ENCODE data around the gene ETS2.
A peak's percentile ranks its signal among the peaks of the same experiment; 100 is the strongest.
"Not testable (repeated sequence)": the region's sequence is repeated elsewhere in the genome, so short reads cannot be mapped to it uniquely, and the experiment has no call there.

ETS2 gene

GRCh38 chr21:38819051-38819718 is 13.5 kb downstream of the ETS2 start:
- no peak for DNase-seq

GRCh38 chr21:38819719-38820159 is 14.0 kb downstream of the ETS2 start:
- no peak for DNase-seq

GRCh38 chr21:38820471-38821239 is 14.9 kb downstream of the ETS2 start:
- DNase-seq, result no peak

GRCh38 chr21:38821248-38821647 is 15.5 kb downstream of the ETS2 start:
- no peak for DNase-seq

GRCh38 chr21:38821959-38822682 is 16.4 kb downstream of the ETS2 start:
- no peak for DNase-seq

- DNase-seq, result no peak
Observed at GRCh38 chr21:38822778-38823238, 17.1 kb downstream of the ETS2 start.

GRCh38 chr21:38823737-38824123 is 18.0 kb downstream of the ETS2 start:
- no peak for DNase-seq

- no peak for DNase-seq
Observed at GRCh38 chr21:38824124-38824822, 18.5 kb downstream of the ETS2 start.

GRCh38 chr21:38825269-38825668 is 19.5 kb downstream of the ETS2 start:
- no peak for DNase-seq

- DNase-seq, result no peak
Observed at GRCh38 chr21:38825921-38826320, 20.2 kb downstream of the ETS2 start.

GRCh38 chr21:38828111-38828510 is 22.4 kb downstream of the ETS2 start:
- not testable (repeated sequence) for DNase-seq

- DNase-seq, result no peak
Observed at GRCh38 chr21:38830671-38831525, 25.2 kb downstream of the ETS2 start.

- peak; percentile 73 for DNase-seq
Observed at GRCh38 chr21:38831526-38832467, 26.1 kb downstream of the ETS2 start.

GRCh38 chr21:38832664-38833063 is 26.9 kb downstream of the ETS2 start:
- no peak for DNase-seq

GRCh38 chr21:38833117-38833516 is 27.4 kb downstream of the ETS2 start:
- DNase-seq, result no peak

GRCh38 chr21:38834725-38835124 is 29.0 kb downstream of the ETS2 start:
- DNase-seq, result no peak

- DNase-seq, result no peak
Observed at GRCh38 chr21:38837806-38838461, 32.2 kb downstream of the ETS2 start.

- no peak for DNase-seq
Observed at GRCh38 chr21:38838598-38839327, 33.0 kb downstream of the ETS2 start.
